NCI-H510A treated with DMSO at 0.1 percent for 48 hours (cell line): ENCODE results near the gene GIT1.

Source experiments
- DNase-seq: peaks from one replicate; lab custom pipeline; 2025; lab: John Stamatoyannopoulos, UW

GIT1 gene

GRCh38 chr17:29526322-29526721 is 63.1 kb downstream of the GIT1 start:
- no peak for DNase-seq

- DNase-seq: no peak
These were observed 64.8 kb downstream of the GIT1 start for GRCh38 chr17:29524692-29525091.
